ENCODE results near the gene C2. TPM values are rescaled to one million over a fixed set of nuclear protein-coding genes. Genes with fewer than 3 reads are reported as not detected.
"Not testable (repeated sequence)": the region's sequence is repeated elsewhere in the genome, so short reads cannot be mapped to it uniquely, and the experiment has no call there.

Gene C2
- total RNA-seq, 1 donor from 2014 or later: 2.4 TPM

- H3K9me3 Mint-ChIP-seq (ENCODE audit: unreplicated experiment): no peaks in the 10 kb centered on the region
- no peak overlapping the region for H3K27ac Mint-ChIP-seq (ENCODE audit: unreplicated experiment)
- no peaks in the 10 kb centered on the region for H3K27me3 Mint-ChIP-seq (ENCODE audit: unreplicated experiment)
- no peak for TF ChIP-seq CTCF (IDR thresholded peaks at IDR 0.05)
- no peak overlapping the region for H3K4me3 Mint-ChIP-seq (ENCODE audit: unreplicated experiment)
- no peaks in the 10 kb centered on the region for H3K4me1 Mint-ChIP-seq (ENCODE audit: unreplicated experiment)
- DNase-seq (ENCODE audit: extremely low spot score, unreplicated experiment): no peak
- peaks cover 10% of the 10 kb centered on the region for H3K36me3 Mint-ChIP-seq (ENCODE audit: unreplicated experiment)
Observed at GRCh38 chr6:31979238-31979898, 51.9 kb downstream of the C2 start.

- H3K27me3 Mint-ChIP-seq (ENCODE audit: unreplicated experiment); H3K9me3 Mint-ChIP-seq (ENCODE audit: unreplicated experiment); H3K36me3 Mint-ChIP-seq (ENCODE audit: unreplicated experiment); H3K27ac Mint-ChIP-seq (ENCODE audit: unreplicated experiment); H3K4me1 Mint-ChIP-seq (ENCODE audit: unreplicated experiment); H3K4me3 Mint-ChIP-seq (ENCODE audit: unreplicated experiment): not testable (repeated sequence)
- peak; percentile 65 for DNase-seq (ENCODE audit: extremely low spot score, unreplicated experiment)
Observed at GRCh38 chr6:31980195-31980876, 52.8 kb downstream of the C2 start.

- H3K9me3 Mint-ChIP-seq (ENCODE audit: unreplicated experiment); H3K27me3 Mint-ChIP-seq (ENCODE audit: unreplicated experiment); H3K4me3 Mint-ChIP-seq (ENCODE audit: unreplicated experiment); H3K27ac Mint-ChIP-seq (ENCODE audit: unreplicated experiment); DNase-seq (ENCODE audit: extremely low spot score, unreplicated experiment); H3K4me1 Mint-ChIP-seq (ENCODE audit: unreplicated experiment); H3K36me3 Mint-ChIP-seq (ENCODE audit: unreplicated experiment): not testable (repeated sequence)
Observed at GRCh38 chr6:31980998-31981397, 53.5 kb downstream of the C2 start.

GRCh38 chr6:31981744-31982143 lies 54.2 kb downstream of the C2 start, which contains the start of gene C4A:
Gene C4A (plus strand): TSS chr6:31982057. CDS start chr6:31982108, 51 bp downstream.
- not testable (repeated sequence) for H3K4me1 Mint-ChIP-seq (ENCODE audit: unreplicated experiment); H3K27me3 Mint-ChIP-seq (ENCODE audit: unreplicated experiment); H3K36me3 Mint-ChIP-seq (ENCODE audit: unreplicated experiment); DNase-seq (ENCODE audit: extremely low spot score, unreplicated experiment); H3K27ac Mint-ChIP-seq (ENCODE audit: unreplicated experiment); H3K9me3 Mint-ChIP-seq (ENCODE audit: unreplicated experiment); H3K4me3 Mint-ChIP-seq (ENCODE audit: unreplicated experiment)

GRCh38 chr6:31989363-31989762 lies 61.8 kb downstream of the C2 start:
- not testable (repeated sequence) for H3K9me3 Mint-ChIP-seq (ENCODE audit: unreplicated experiment); DNase-seq (ENCODE audit: extremely low spot score, unreplicated experiment); H3K36me3 Mint-ChIP-seq (ENCODE audit: unreplicated experiment); H3K4me3 Mint-ChIP-seq (ENCODE audit: unreplicated experiment); H3K27me3 Mint-ChIP-seq (ENCODE audit: unreplicated experiment); H3K4me1 Mint-ChIP-seq (ENCODE audit: unreplicated experiment); H3K27ac Mint-ChIP-seq (ENCODE audit: unreplicated experiment)

GRCh38 chr6:31994421-31994820 lies 66.9 kb downstream of the C2 start:
- not testable (repeated sequence) for H3K27me3 Mint-ChIP-seq (ENCODE audit: unreplicated experiment); H3K27ac Mint-ChIP-seq (ENCODE audit: unreplicated experiment); DNase-seq (ENCODE audit: extremely low spot score, unreplicated experiment); H3K36me3 Mint-ChIP-seq (ENCODE audit: unreplicated experiment); H3K9me3 Mint-ChIP-seq (ENCODE audit: unreplicated experiment); H3K4me1 Mint-ChIP-seq (ENCODE audit: unreplicated experiment); H3K4me3 Mint-ChIP-seq (ENCODE audit: unreplicated experiment)

Small RNAs within 50 kb of the gene (microRNA-seq; reads per million reads assigned to microRNA genes)
- gene MIR1236 (ENCODE audit: unreplicated experiment): not detected

Other genes with a start within 250 kb of the C2 start
- gene LY6G5C, start 246.7 kb upstream of the C2 start, total RNA-seq: 3.9 and 5.0 TPM in 2 replicates
- gene ABHD16A, start 224.4 kb upstream of the C2 start, total RNA-seq: 46.6 and 50.5 TPM in 2 replicates
- not detected in 2 replicates for gene LY6G6F, start 220.9 kb upstream of the C2 start, total RNA-seq
- not detected in 2 replicates for gene LY6G6D, start 212.4 kb upstream of the C2 start, total RNA-seq
- gene LY6G6C, start 206.0 kb upstream of the C2 start, total RNA-seq: not detected in 2 replicates
- gene MPIG6B, start 204.3 kb upstream of the C2 start, total RNA-seq: not detected in 2 replicates
- gene DDAH2, start 198.4 kb upstream of the C2 start, total RNA-seq: 91.4 and 96.3 TPM in 2 replicates
- gene CLIC1, start 191.2 kb upstream of the C2 start, total RNA-seq: 230 and 242 TPM in 2 replicates
- gene MSH5, start 187.7 kb upstream of the C2 start, total RNA-seq: 18.4 and 20.9 TPM in 2 replicates
- 2.5 and 3.4 TPM in 2 replicates for gene SAPCD1, start 165.1 kb upstream of the C2 start, total RNA-seq
- gene VWA7, start 150.4 kb upstream of the C2 start, total RNA-seq: 0.50 and 0.94 TPM in 2 replicates
- 73.0 and 73.4 TPM in 2 replicates for gene VARS1, start 132.0 kb upstream of the C2 start, total RNA-seq
- gene LSM2, start 120.8 kb upstream of the C2 start, total RNA-seq: 50.6 and 54.3 TPM in 2 replicates
- 1.1 and 1.7 TPM in 2 replicates for gene HSPA1L, start 112.4 kb upstream of the C2 start, total RNA-seq
- gene HSPA1A, start 112.2 kb upstream of the C2 start, total RNA-seq: 19.7 and 24.8 TPM in 2 replicates
- 65.5 and 65.8 TPM in 2 replicates for gene HSPA1B, start 100.0 kb upstream of the C2 start, total RNA-seq
- gene NEU1, start 64.9 kb upstream of the C2 start, total RNA-seq: 74.8 and 83.6 TPM in 2 replicates
- not detected in 2 replicates for gene SLC44A4, start 48.7 kb upstream of the C2 start, total RNA-seq
- gene EHMT2, start 30.0 kb upstream of the C2 start, total RNA-seq: 62.4 and 66.7 TPM in 2 replicates
- gene ZBTB12, start 25.6 kb upstream of the C2 start, total RNA-seq: 8.3 and 8.8 TPM in 2 replicates
- 4.2 and 6.9 TPM in 2 replicates for gene CFB, start 18.4 kb downstream of the C2 start, total RNA-seq
- 59.3 and 66.8 TPM in 2 replicates for gene NELFE, start 31.3 kb downstream of the C2 start, total RNA-seq
- gene SKIC2, start 31.5 kb downstream of the C2 start, total RNA-seq: 69.3 and 84.3 TPM in 2 replicates
- gene DXO, start 44.4 kb downstream of the C2 start, total RNA-seq: 28.6 and 30.8 TPM in 2 replicates
- gene C4A, start 54.3 kb downstream of the C2 start, total RNA-seq: 13.5 and 15.2 TPM in 2 replicates
- 10.5 and 11.8 TPM in 2 replicates for gene C4B, start 87.1 kb downstream of the C2 start, total RNA-seq
- 0.30 and 0.44 TPM in 2 replicates for gene CYP21A2, start 110.7 kb downstream of the C2 start, total RNA-seq
- gene TNXB, start 181.6 kb downstream of the C2 start, total RNA-seq: 13.1 and 13.9 TPM in 2 replicates
- 109 and 116 TPM in 2 replicates for gene ATF6B, start 200.5 kb downstream of the C2 start, total RNA-seq
- 5.3 and 7.5 TPM in 2 replicates for gene FKBPL, start 202.6 kb downstream of the C2 start, total RNA-seq
- gene PRRT1, start 224.2 kb downstream of the C2 start, total RNA-seq: 1.2 and 2.1 TPM in 2 replicates
- 40.8 and 45.5 TPM in 2 replicates for gene PPT2, start 226.4 kb downstream of the C2 start, total RNA-seq
- 21.4 and 22.8 TPM in 2 replicates for gene EGFL8, start 236.9 kb downstream of the C2 start, total RNA-seq
- gene AGPAT1, start 248.4 kb downstream of the C2 start, total RNA-seq: 81.1 and 82.6 TPM in 2 replicates

Measured in osteocyte (in vitro differentiated cells).